Measurements from ENCODE around the gene TEDC2. TPM values are rescaled to one million over a fixed set of nuclear protein-coding genes. Genes with fewer than 3 reads are reported as not detected.

TEDC2 gene
- total and polyA plus RNA-seq, 2 of the 8 experiments (the other 6 are each of a cell fraction or from before 2014, with no cell fraction given): 54.6 to 55.6 TPM

- Histone ChIP-seq H3K9ac (replicated peaks in 1 of 4; ENCODE audit: extremely low read depth in 1 of 4, low read depth in 3 of 4, low read length in 3 of 4) (no peak overlapping the region), H3K4me3 (ENCODE audit: extremely low read depth in 1 of 4, insufficient read depth in 2 of 4, low read depth in 3 of 4, low read length in 4 of 4) (no peak overlapping the region), H2BK5ac (ENCODE audit: low read depth, low read length) (no peak overlapping the region), H4K91ac (replicated peaks; ENCODE audit: insufficient read length, low read length) (no peak overlapping the region), H3K23ac (ENCODE audit: insufficient read length) (no peak overlapping the region), H3K4ac (replicated peaks; ENCODE audit: insufficient read length, low read depth, low read length) (no peak overlapping the region), H2BK12ac (ENCODE audit: low read depth, low read length) (no peak overlapping the region), H3K9me3 (ENCODE audit: insufficient read depth in 2 of 2, low read depth in 1 of 2, low read length in 1 of 2) (no peaks in the 10 kb centered on the region), H3K79me1 (ENCODE audit: low read depth, low read length) (no peaks in the 10 kb centered on the region; the same call in 1 of the 2 replicates), H2BK20ac (ENCODE audit: low read length) (no peak overlapping the region), H2BK15ac (ENCODE audit: low read length) (no peak overlapping the region), H2AFZ (ENCODE audit: low read length) (no peak overlapping the region), H3K27ac (ENCODE audit: low read depth, low read length) (no peak overlapping the region), H2AK5ac (ENCODE audit: low read depth, low read length) (no peak overlapping the region), H3K27me3 (replicated peaks in 1 of 4; ENCODE audit: control insufficient read depth in 3 of 4, extremely low read depth in 1 of 4, insufficient read depth in 3 of 4, low read length in 3 of 4) (no peaks in the 10 kb centered on the region), H3K79me2 (ENCODE audit: control insufficient read depth in 1 of 2, insufficient read depth in 2 of 2, low read length in 2 of 2) (no peaks in the 10 kb centered on the region), H4K5ac (ENCODE audit: insufficient read length, low read depth, low read length) (no peak overlapping the region), H3K14ac (ENCODE audit: insufficient read length) (no peak overlapping the region), H3K36me3 (ENCODE audit: control insufficient read depth in 2 of 4, insufficient read depth in 4 of 4, low read length in 3 of 4) (peaks cover 48 to 76% (median 68%) of the 10 kb centered on the region in 4 experiments), H3K18ac (ENCODE audit: extremely low read depth, low read length) (no peak overlapping the region), H3K56ac (replicated peaks; ENCODE audit: insufficient read length, low read depth, low read length) (no peak overlapping the region), H2BK120ac (replicated peaks; ENCODE audit: low read depth, low read length) (no peak overlapping the region), H3K4me1 (replicated peaks in 1 of 4; ENCODE audit: control insufficient read depth in 3 of 4, insufficient read depth in 4 of 4, low read length in 3 of 4) (no peaks in the 10 kb centered on the region), H4K8ac (ENCODE audit: extremely low read depth, insufficient read depth, low read length) (no peak overlapping the region), H3K23me2 (ENCODE audit: low read depth, low read length) (no peaks in the 10 kb centered on the region), H4K20me1 (replicated peaks in 1 of 2; ENCODE audit: control insufficient read depth in 1 of 2, insufficient read depth in 2 of 2, low read length in 2 of 2) (peaks cover 15 to 18% of the 10 kb centered on the region in 2 experiments), H3K4me2 (ENCODE audit: insufficient read depth in 1 of 2, low read depth in 2 of 2, low read length in 2 of 2) (no peak overlapping the region)
- POLR2A ChIA-PET (ENCODE audit: partially characterized antibody): interaction anchor here (1.1 to 2.2 kb wide), 3 partner anchors 11 to 163 kb away, joined by 4 to 6 read pairs (median 6); no protein-coding TSS in a partner anchor
- no peak for TF ChIP-seq POLR2AphosphoS5 (IDR thresholded peaks at IDR 0.05; ENCODE audit: low read depth, low read length)
- TF ChIP-seq SIN3A (conservative IDR thresholded peaks at IDR 0.05 in 1 of 2, IDR thresholded peaks at IDR 0.05 in 1 of 2; ENCODE audit: low read depth in 1 of 2, low read length in 2 of 2): no peak
- no peak for TF ChIP-seq TBP (IDR thresholded peaks at IDR 0.05; ENCODE audit: low read depth, low read length)
- CTCF ChIA-PET (ENCODE audit: partially characterized antibody): interaction anchor here (0.6 to 1.8 kb wide), 6 partner anchors 11 to 470 kb away, joined by 3 to 7 read pairs (median 3); no protein-coding TSS in a partner anchor
- no peak for DNase-seq (ENCODE audit: low read depth in 1 of 2, low spot score in 2 of 2)
- 89% methylated on average over 9 of the region's 19 CpGs; no CpG with 5 or more reads in 1 of the 2 experiments for WGBS, 2 experiments (ENCODE audit: extremely low coverage in 1 of 2, insufficient coverage in 1 of 2, insufficient read length in 1 of 2, insufficient replicate concordance in 2 of 2, low coverage in 1 of 2, low lambda C conversion rate in 2 of 2, missing lambda C conversion rate in 1 of 2)
- no peak for FAIRE-seq
These were observed 8.9 kb upstream of the TEDC2 start for GRCh38 chr16:2450975-2451381.
